Liver (tissue), 9 donors: Measurements from ENCODE around the gene IFT122. TPM values are rescaled to one million over a fixed set of nuclear protein-coding genes. Genes with fewer than 3 reads are reported as not detected.

Experiments
- DNase-seq: peaks from one replicate; pipeline ENCODE4 v3.0.0-alpha.2; 2017; ENCODE audit warnings: low spot score
- H3K27ac ChIP-seq, 2 donors: one replicate each; pipeline ENCODE4 v1.7.0; 2013; ENCODE audit warnings: inconsistent platforms in 2 of 2, low read length in 2 of 2, control low read depth in 1 of 2, low read depth in 1 of 2, mild to moderate bottlenecking in 1 of 2
- H3K27me3 ChIP-seq, 4 donors: one replicate each; pipeline versions ENCODE4 v1.6.1 to v1.7.0; 2013; ENCODE audit warnings: low read length in 3 of 4, inconsistent platforms in 1 of 4, mild to moderate bottlenecking in 1 of 4, moderate library complexity in 1 of 4; ENCODE audit not compliant: control insufficient read depth in 4 of 4, insufficient read depth in 4 of 4
- H3K36me3 ChIP-seq, 4 donors: one replicate each; pipeline versions ENCODE4 v1.6.1 to v1.7.0; 2013; ENCODE audit warnings: low read length in 3 of 4, mild to moderate bottlenecking in 3 of 4, low read depth in 1 of 4, moderate library complexity in 1 of 4; ENCODE audit not compliant: control insufficient read depth in 4 of 4, insufficient read depth in 3 of 4
- H3K4me1 ChIP-seq, 4 donors: one replicate each; pipeline versions ENCODE4 v1.6.1 to v1.7.0; 2013; ENCODE audit warnings: low read length in 3 of 4, mild to moderate bottlenecking in 3 of 4, moderate library complexity in 1 of 4; ENCODE audit not compliant: control insufficient read depth in 4 of 4, insufficient read depth in 4 of 4
- H3K4me3 ChIP-seq, 3 donors: one replicate each; pipeline versions ENCODE4 v1.6.1 to v1.7.0; 2013; ENCODE audit warnings: low read length in 3 of 3, control low read depth in 1 of 3, low read depth in 1 of 3, mild to moderate bottlenecking in 1 of 3
- H3K9ac ChIP-seq, 2 donors: one replicate each; pipeline ENCODE4 v1.7.0; 2013; ENCODE audit warnings: low read length in 2 of 2, mild to moderate bottlenecking in 2 of 2, moderate library complexity in 2 of 2, control low read depth in 1 of 2, low read depth in 1 of 2
- H3K9me3 ChIP-seq, 4 donors: one replicate each; pipeline versions ENCODE4 v1.6.1 to v1.7.0; 2013; ENCODE audit warnings: low read length in 3 of 4; ENCODE audit not compliant: control insufficient read depth in 4 of 4
- ATF3 ChIP-seq: IDR thresholded peaks from 2 replicates; pipeline ENCODE4 v1.6.1; 2016; ENCODE audit warnings: antibody characterized with exemption
- CTCF ChIP-seq: fragments of 150-350 bp; IDR thresholded peaks from 2 replicates; pipeline ENCODE4 v1.5.1; 2017; ENCODE audit warnings: improper control_type of control experiment, low read depth, low read length; ENCODE audit not compliant: missing input control
- EGR1 ChIP-seq, 2 donors: IDR thresholded peaks; 2 replicates each; pipeline ENCODE4 v1.6.1; 2016 to 2018; ENCODE audit warnings: antibody characterized with exemption in 2 of 2, low read depth in 2 of 2
- FOXA1 ChIP-seq: IDR thresholded peaks from 2 replicates; pipeline ENCODE4 v1.6.1; 2016; ENCODE audit warnings: antibody characterized with exemption
- FOXA2 ChIP-seq: IDR thresholded peaks from 2 replicates; pipeline ENCODE4 v1.6.1; 2016; ENCODE audit warnings: antibody characterized with exemption
- GABPA ChIP-seq, 2 donors: IDR thresholded peaks in 1 of 2; conservative IDR thresholded peaks in 1 of 2; 2 replicates each; pipeline ENCODE4 v1.6.1; 2016; ENCODE audit warnings: antibody characterized with exemption in 2 of 2, mild to moderate bottlenecking in 1 of 2, moderate library complexity in 1 of 2
- HNF4A ChIP-seq, 2 donors: conservative IDR thresholded peaks; 2 replicates each; pipeline ENCODE4 v1.6.1; 2016; ENCODE audit warnings: antibody characterized with exemption in 2 of 2, mild to moderate bottlenecking in 2 of 2
- HNF4G ChIP-seq: IDR thresholded peaks from 2 replicates; pipeline ENCODE4 v1.6.1; 2016; ENCODE audit warnings: antibody characterized with exemption
- MAX ChIP-seq: IDR thresholded peaks from 2 replicates; pipeline ENCODE4 v1.6.1; 2016; ENCODE audit warnings: antibody characterized with exemption
- RAD21 ChIP-seq, 2 donors: IDR thresholded peaks; 2 replicates each; pipeline ENCODE4 v1.6.1; 2016; ENCODE audit warnings: antibody characterized with exemption in 2 of 2, mild to moderate bottlenecking in 2 of 2
- REST ChIP-seq: IDR thresholded peaks from 2 replicates; pipeline ENCODE4 v1.6.1; 2016; ENCODE audit warnings: antibody characterized with exemption, mild to moderate bottlenecking
- RXRA ChIP-seq, 2 donors: IDR thresholded peaks; 2 replicates each; pipeline ENCODE4 v1.6.1; 2017 to 2018; ENCODE audit warnings: antibody characterized with exemption in 2 of 2, mild to moderate bottlenecking in 1 of 2
- SP1 ChIP-seq: IDR thresholded peaks from 2 replicates; pipeline ENCODE4 v1.6.1; 2018; ENCODE audit warnings: antibody characterized with exemption, mild to moderate bottlenecking
- TAF1 ChIP-seq: conservative IDR thresholded peaks from 2 replicates; pipeline ENCODE4 v1.6.1; 2016; ENCODE audit warnings: antibody characterized with exemption, mild to moderate bottlenecking
- YY1 ChIP-seq: IDR thresholded peaks from 2 replicates; pipeline ENCODE4 v1.6.1; 2016; ENCODE audit warnings: antibody characterized with exemption, mild to moderate bottlenecking
- ZBTB33 ChIP-seq: IDR thresholded peaks from 2 replicates; pipeline ENCODE4 v1.6.1; 2016; ENCODE audit warnings: antibody characterized with exemption
- WGBS: extraction: QIAGEN DNeasy Blood & Tissue Kit; methylation state at CpG from one replicate; pipeline ENCODE4 v1.1.7; 2013; 5-methylcytosine and 5-hydroxymethylcytosine counted together
- polyA plus RNA-seq, 2 donors: library from polyadenylated mRNA; stranded (reverse) in 1 of 2; unstranded in 1 of 2; fragments of 200-250 nt in 1 of 2; fragments of >200 nt in 1 of 2; fragmentation: Nextera tagmentation in 1 of 2; extraction: Ambion mirVana in 1 of 2; gene quantifications; one replicate each; pipeline versions ENCODE4 v1.2.1 to v1.2.3, GENCODE V29; 2013 to 2015
- total RNA-seq, 2 donors: library from RNA; depleted of rRNA; stranded (reverse); fragments of >200 nt; gene quantifications; one replicate each; pipeline ENCODE4 v1.2.3, GENCODE V29; 2014
- donor health status: healthy.
- donor health status: healthy.
- donor health status: healthy.
- donor health status: healthy.
- donor health status: healthy.

The IFT122 gene
- total and polyA plus RNA-seq, 4 donors, result 3.3 to 25.8 (median 10.6) TPM

GRCh38 chr3:129491794-129492193 is 51.8 kb downstream of the IFT122 start (continued):
- TF ChIP-seq REST (no peak), ZBTB33 (no peak), FOXA2 (no peak), GABPA (IDR thresholded peaks at IDR 0.05 in 1 of 2, conservative IDR thresholded peaks at IDR 0.05 in 1 of 2) (no peak), FOXA1 (no peak), MAX (no peak), EGR1 (IDR thresholded peaks at IDR 0.05; ENCODE audit: low read depth in 2 of 2) (no peak)

GRCh38 chr3:129492691-129493090 is 52.7 kb downstream of the IFT122 start:
- no peaks in the 10 kb centered on the region for H3K9me3 ChIP-seq
- H3K4me1 ChIP-seq, result peaks cover 0 to 8% (median 7%) of the 10 kb centered on the region in 4 donors
- H3K36me3 ChIP-seq, result peaks cover 0 to 9% (median 0%) of the 10 kb centered on the region in 4 donors
- WGBS, result 96% methylated on average over 4 of the region's 4 CpGs
- no peaks in the 10 kb centered on the region for H3K27me3 ChIP-seq
- H3K27ac ChIP-seq, result no peak overlapping the region
- no peak overlapping the region for H3K9ac ChIP-seq
- DNase-seq, result no peak
- H3K4me3 ChIP-seq, result no peak overlapping the region
- TF ChIP-seq CTCF, result no peak
- TF ChIP-seq SP1, result no peak
- no peak for TF ChIP-seq FOXA1
- no peak for TF ChIP-seq REST
- TF ChIP-seq MAX, result no peak
- TF ChIP-seq HNF4G, result no peak
- TF ChIP-seq ATF3, result no peak
- TF ChIP-seq YY1, result no peak
- no peak for TF ChIP-seq EGR1 (IDR thresholded peaks at IDR 0.05; ENCODE audit: low read depth in 2 of 2)
- TF ChIP-seq RAD21 (IDR thresholded peaks at IDR 0.05), result no peak
- no peak for TF ChIP-seq TAF1
- TF ChIP-seq RXRA (IDR thresholded peaks at IDR 0.05), result no peak
- TF ChIP-seq HNF4A (conservative IDR thresholded peaks at IDR 0.05), result no peak
